ENCODE results near the gene LRRC8C. TPM values are rescaled to one million over a fixed set of nuclear protein-coding genes. Genes with fewer than 3 reads are reported as not detected.

Gene LRRC8C
- 0.78 and 0.90 TPM in 2 replicates for polyA plus RNA-seq (2013)

DNA sequence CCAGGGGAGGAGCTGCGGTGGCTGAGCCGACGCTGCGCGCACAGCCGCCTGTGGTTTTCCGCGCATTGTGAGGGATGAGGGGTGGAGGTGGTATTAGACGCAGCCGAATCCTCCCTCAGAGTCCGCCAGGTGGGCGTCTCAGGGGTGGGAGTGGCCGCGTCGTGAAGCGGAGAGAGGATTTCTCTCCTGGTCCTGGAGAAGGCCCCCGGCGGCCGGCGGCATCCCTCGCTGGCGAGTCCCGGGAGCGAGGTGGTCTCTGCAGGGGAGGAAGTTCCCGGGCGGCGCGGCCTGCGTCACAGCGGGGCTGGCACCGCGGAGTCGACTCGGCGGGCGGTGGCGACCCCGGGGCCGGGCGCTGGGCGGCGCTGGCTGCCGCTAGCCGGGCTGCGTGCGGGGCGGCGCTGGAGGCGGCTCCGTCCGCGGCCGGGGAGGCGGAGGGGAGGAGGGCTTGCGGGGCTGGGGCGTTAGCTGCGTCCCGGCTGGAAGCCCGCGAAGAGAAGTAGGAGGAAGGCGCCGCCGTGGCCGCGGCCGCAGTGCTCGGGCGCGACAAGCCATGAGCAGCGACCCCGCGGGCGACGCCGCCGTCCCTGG, at the start of gene LRRC8C:
TSS of gene LRRC8C (plus strand) at position 464 of the 591 bp plus-strand sequence. CDS start 53,354 bp downstream, outside the sequence.
- no peak within 1 kb of the TSS for H2BK5ac ChIP-seq (ENCODE audit: low read depth, low read length, poor library complexity)
- peaks cover 11% of the 10 kb centered on the region for H3K27me3 ChIP-seq (ENCODE audit: insufficient read depth, low read length)
- H3K79me1 ChIP-seq (ENCODE audit: low read length), result no peaks in the 10 kb centered on the region
- H3K4me3 ChIP-seq (ENCODE audit: low read depth, low read length), result peak within 1 kb of the TSS; percentile 90
- no peak within 1 kb of the TSS for H2AK5ac ChIP-seq (ENCODE audit: low read length)
- H4K8ac ChIP-seq (ENCODE audit: low read depth, low read length), result peak within 1 kb of the TSS; percentile 12
- peak within 1 kb of the TSS; percentile 55 for H2AFZ ChIP-seq (ENCODE audit: insufficient read depth, low read length, poor library complexity)
- no peak within 1 kb of the TSS for H4K12ac ChIP-seq (ENCODE audit: low read depth, low read length)
- H3K4me1 ChIP-seq (ENCODE audit: control insufficient read depth in 1 of 2, insufficient read depth in 2 of 2, low read length in 2 of 2), result peaks cover 6 to 9% of the 10 kb centered on the region in 2 experiments
- no peaks in the 10 kb centered on the region for H3K79me2 ChIP-seq (ENCODE audit: control insufficient read depth, insufficient read depth, low read length, poor library complexity)
- no peak within 1 kb of the TSS for H3K23ac ChIP-seq (ENCODE audit: low read length)
- no peaks in the 10 kb centered on the region for H3K9me3 ChIP-seq (ENCODE audit: insufficient read depth, low read depth, low read length)
- no peak within 1 kb of the TSS for H2BK120ac ChIP-seq (ENCODE audit: insufficient read depth, low read length, poor library complexity)
- peak within 1 kb of the TSS; percentile 2 for H3K14ac ChIP-seq (ENCODE audit: low read length)
- H4K91ac ChIP-seq (ENCODE audit: low read depth, low read length), result no peak within 1 kb of the TSS
- no peak within 1 kb of the TSS for H3K27ac ChIP-seq (ENCODE audit: low read depth, low read length)
- H3K36me3 ChIP-seq (ENCODE audit: control insufficient read depth in 1 of 2, insufficient read depth in 2 of 2, low read length in 2 of 2), result no peaks in the 10 kb centered on the region
- peak; percentile 59 to 81 for DNase-seq
- no peak within 1 kb of the TSS for H3K4ac ChIP-seq (ENCODE audit: low read depth, low read length)
- no CpG with 5 or more reads among the region's 76 CpGs for WGBS (ENCODE audit: extremely low coverage, insufficient coverage, insufficient read length)
- H2BK12ac ChIP-seq (ENCODE audit: low read length), result no peak within 1 kb of the TSS
- H3K4me2 ChIP-seq (ENCODE audit: low read length), result peak within 1 kb of the TSS; percentile 92
- peak within 1 kb of the TSS; percentile 70 for H3K9ac ChIP-seq (ENCODE audit: low read length)
- H3K18ac ChIP-seq (ENCODE audit: low read length), result no peak within 1 kb of the TSS

DNA sequence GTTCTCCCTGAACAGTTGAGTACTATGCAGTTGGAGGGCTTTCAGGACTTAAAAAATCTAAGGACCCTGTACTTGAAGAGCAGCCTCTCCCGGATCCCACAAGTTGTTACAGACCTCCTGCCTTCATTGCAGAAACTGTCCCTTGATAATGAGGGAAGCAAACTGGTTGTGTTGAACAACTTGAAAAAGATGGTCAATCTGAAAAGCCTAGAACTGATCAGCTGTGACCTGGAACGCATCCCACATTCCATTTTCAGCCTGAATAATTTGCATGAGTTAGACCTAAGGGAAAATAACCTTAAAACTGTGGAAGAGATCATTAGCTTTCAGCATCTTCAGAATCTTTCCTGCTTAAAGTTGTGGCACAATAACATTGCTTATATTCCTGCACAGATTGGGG, 48.7 kb upstream of the LRRC8C start:
- Histone ChIP-seq H3K4me1 (ENCODE audit: control insufficient read depth in 1 of 2, insufficient read depth in 2 of 2, low read length in 2 of 2) (no peaks in the 10 kb centered on the region), H4K8ac (ENCODE audit: low read depth, low read length) (no peak overlapping the region), H3K9ac (ENCODE audit: low read length) (no peak overlapping the region), H3K27me3 (ENCODE audit: insufficient read depth, low read length) (no peaks in the 10 kb centered on the region), H2BK12ac (ENCODE audit: low read length) (no peak overlapping the region), H3K4me3 (ENCODE audit: low read depth, low read length) (no peak overlapping the region), H3K4me2 (ENCODE audit: low read length) (no peak overlapping the region), H4K91ac (ENCODE audit: low read depth, low read length) (no peak overlapping the region), H3K36me3 (ENCODE audit: control insufficient read depth in 1 of 2, insufficient read depth in 2 of 2, low read length in 2 of 2) (no peaks in the 10 kb centered on the region), H3K18ac (ENCODE audit: low read length) (no peak overlapping the region), H3K14ac (ENCODE audit: low read length) (no peak overlapping the region), H2AK5ac (ENCODE audit: low read length) (no peak overlapping the region), H3K79me1 (ENCODE audit: low read length) (no peaks in the 10 kb centered on the region), H3K27ac (ENCODE audit: low read depth, low read length) (no peak overlapping the region), H2AFZ (ENCODE audit: insufficient read depth, low read length, poor library complexity) (no peak overlapping the region), H3K4ac (ENCODE audit: low read depth, low read length) (no peak overlapping the region), H2BK5ac (ENCODE audit: low read depth, low read length, poor library complexity) (no peak overlapping the region), H3K9me3 (ENCODE audit: insufficient read depth, low read depth, low read length) (no peaks in the 10 kb centered on the region), H4K12ac (ENCODE audit: low read depth, low read length) (no peak overlapping the region), H2BK120ac (ENCODE audit: insufficient read depth, low read length, poor library complexity) (no peak overlapping the region), H3K23ac (ENCODE audit: low read length) (no peak overlapping the region), H3K79me2 (ENCODE audit: control insufficient read depth, insufficient read depth, low read length, poor library complexity) (no peaks in the 10 kb centered on the region)
- no CpG with 5 or more reads among the region's 2 CpGs for WGBS (ENCODE audit: extremely low coverage, insufficient coverage, insufficient read length)
- DNase-seq, result no peak

DNA sequence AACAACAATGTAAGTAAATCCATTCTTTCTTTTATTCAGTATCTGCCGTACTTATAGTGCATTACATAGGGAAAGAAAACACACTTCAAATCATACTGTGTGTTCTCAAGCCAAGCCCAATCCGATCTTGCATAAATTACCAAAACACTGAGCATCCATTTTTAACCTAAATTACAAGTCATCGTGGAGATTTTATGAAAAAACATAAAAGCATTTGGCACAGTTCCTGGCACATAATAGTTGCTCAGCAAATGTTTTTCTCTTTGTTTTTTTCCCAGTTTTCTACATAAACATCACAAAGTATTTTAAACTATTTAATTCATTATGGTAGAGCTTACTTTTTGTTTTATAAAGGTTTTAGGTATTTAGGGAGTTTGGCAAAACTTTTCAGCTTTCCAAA, 48.1 kb upstream of the LRRC8C start:
- Histone ChIP-seq H3K79me2 (ENCODE audit: control insufficient read depth, insufficient read depth, low read length, poor library complexity) (no peaks in the 10 kb centered on the region), H3K18ac (ENCODE audit: low read length) (no peak overlapping the region), H3K79me1 (ENCODE audit: low read length) (no peaks in the 10 kb centered on the region), H3K23ac (ENCODE audit: low read length) (no peak overlapping the region), H3K9me3 (ENCODE audit: insufficient read depth, low read depth, low read length) (no peaks in the 10 kb centered on the region), H3K4me3 (ENCODE audit: low read depth, low read length) (no peak overlapping the region), H2AK5ac (ENCODE audit: low read length) (no peak overlapping the region), H3K4me2 (ENCODE audit: low read length) (no peak overlapping the region), H2BK120ac (ENCODE audit: insufficient read depth, low read length, poor library complexity) (no peak overlapping the region), H3K9ac (ENCODE audit: low read length) (no peak overlapping the region), H2BK5ac (ENCODE audit: low read depth, low read length, poor library complexity) (no peak overlapping the region), H3K4me1 (ENCODE audit: control insufficient read depth in 1 of 2, insufficient read depth in 2 of 2, low read length in 2 of 2) (no peaks in the 10 kb centered on the region), H4K12ac (ENCODE audit: low read depth, low read length) (no peak overlapping the region), H3K14ac (ENCODE audit: low read length) (no peak overlapping the region), H3K27me3 (ENCODE audit: insufficient read depth, low read length) (no peaks in the 10 kb centered on the region), H4K91ac (ENCODE audit: low read depth, low read length) (no peak overlapping the region), H3K4ac (ENCODE audit: low read depth, low read length) (no peak overlapping the region), H3K27ac (ENCODE audit: low read depth, low read length) (no peak overlapping the region), H4K8ac (ENCODE audit: low read depth, low read length) (no peak overlapping the region), H3K36me3 (ENCODE audit: control insufficient read depth in 1 of 2, insufficient read depth in 2 of 2, low read length in 2 of 2) (no peaks in the 10 kb centered on the region), H2AFZ (ENCODE audit: insufficient read depth, low read length, poor library complexity) (no peak overlapping the region), H2BK12ac (ENCODE audit: low read length) (no peak overlapping the region)
- no peak for DNase-seq
- no CpG with 5 or more reads among the region's 3 CpGs for WGBS (ENCODE audit: extremely low coverage, insufficient coverage, insufficient read length)

DNA sequence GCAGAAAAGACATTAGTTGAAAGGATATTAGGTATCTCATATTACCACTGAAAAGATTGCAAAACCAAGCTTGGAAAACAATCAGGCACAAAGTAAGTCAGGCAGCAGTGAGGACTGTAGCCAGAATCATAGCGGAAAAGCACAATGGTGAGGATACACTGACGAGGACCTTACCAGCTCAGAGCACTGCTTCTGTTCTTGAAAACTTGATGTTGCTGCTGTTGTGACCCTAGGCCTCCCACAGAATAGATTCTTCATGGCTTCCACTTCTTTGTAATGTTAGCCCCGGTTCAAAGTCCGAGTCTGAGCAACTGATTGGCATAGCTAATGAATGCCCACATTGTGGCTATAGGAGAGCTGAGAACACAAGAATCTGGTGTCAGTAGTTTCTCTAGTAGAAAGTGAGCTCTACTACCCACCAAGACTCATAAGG, 45.2 kb upstream of the LRRC8C start:
- no peak for DNase-seq
- no peaks in the 10 kb centered on the region for H3K36me3 ChIP-seq (ENCODE audit: control insufficient read depth in 1 of 2, insufficient read depth in 2 of 2, low read length in 2 of 2)
- no peak overlapping the region for H3K23ac ChIP-seq (ENCODE audit: low read length)
- no peak overlapping the region for H2AFZ ChIP-seq (ENCODE audit: insufficient read depth, low read length, poor library complexity)
- no peak overlapping the region for H4K12ac ChIP-seq (ENCODE audit: low read depth, low read length)
- H2BK120ac ChIP-seq (ENCODE audit: insufficient read depth, low read length, poor library complexity), result no peak overlapping the region
- no peak overlapping the region for H3K4me3 ChIP-seq (ENCODE audit: low read depth, low read length)
- H3K4ac ChIP-seq (ENCODE audit: low read depth, low read length), result no peak overlapping the region
- H3K27ac ChIP-seq (ENCODE audit: low read depth, low read length), result no peak overlapping the region
- no peak overlapping the region for H4K8ac ChIP-seq (ENCODE audit: low read depth, low read length)
- H3K27me3 ChIP-seq (ENCODE audit: insufficient read depth, low read length), result no peaks in the 10 kb centered on the region
- no CpG with 5 or more reads among the region's 4 CpGs for WGBS (ENCODE audit: extremely low coverage, insufficient coverage, insufficient read length)
- H3K79me1 ChIP-seq (ENCODE audit: low read length), result no peaks in the 10 kb centered on the region
- H3K4me2 ChIP-seq (ENCODE audit: low read length), result no peak overlapping the region
- no peak overlapping the region for H2BK12ac ChIP-seq (ENCODE audit: low read length)
- no peak overlapping the region for H2AK5ac ChIP-seq (ENCODE audit: low read length)
- peaks cover 6 to 10% of the 10 kb centered on the region in 2 experiments for H3K4me1 ChIP-seq (ENCODE audit: control insufficient read depth in 1 of 2, insufficient read depth in 2 of 2, low read length in 2 of 2)
- no peak overlapping the region for H4K91ac ChIP-seq (ENCODE audit: low read depth, low read length)
- no peak overlapping the region for H3K9ac ChIP-seq (ENCODE audit: low read length)
- no peak overlapping the region for H2BK5ac ChIP-seq (ENCODE audit: low read depth, low read length, poor library complexity)
- H3K18ac ChIP-seq (ENCODE audit: low read length), result no peak overlapping the region
- no peaks in the 10 kb centered on the region for H3K9me3 ChIP-seq (ENCODE audit: insufficient read depth, low read depth, low read length)
- no peak overlapping the region for H3K14ac ChIP-seq (ENCODE audit: low read length)
- no peaks in the 10 kb centered on the region for H3K79me2 ChIP-seq (ENCODE audit: control insufficient read depth, insufficient read depth, low read length, poor library complexity)
